Measurements from ENCODE around the gene AKAP13.

DNA sequence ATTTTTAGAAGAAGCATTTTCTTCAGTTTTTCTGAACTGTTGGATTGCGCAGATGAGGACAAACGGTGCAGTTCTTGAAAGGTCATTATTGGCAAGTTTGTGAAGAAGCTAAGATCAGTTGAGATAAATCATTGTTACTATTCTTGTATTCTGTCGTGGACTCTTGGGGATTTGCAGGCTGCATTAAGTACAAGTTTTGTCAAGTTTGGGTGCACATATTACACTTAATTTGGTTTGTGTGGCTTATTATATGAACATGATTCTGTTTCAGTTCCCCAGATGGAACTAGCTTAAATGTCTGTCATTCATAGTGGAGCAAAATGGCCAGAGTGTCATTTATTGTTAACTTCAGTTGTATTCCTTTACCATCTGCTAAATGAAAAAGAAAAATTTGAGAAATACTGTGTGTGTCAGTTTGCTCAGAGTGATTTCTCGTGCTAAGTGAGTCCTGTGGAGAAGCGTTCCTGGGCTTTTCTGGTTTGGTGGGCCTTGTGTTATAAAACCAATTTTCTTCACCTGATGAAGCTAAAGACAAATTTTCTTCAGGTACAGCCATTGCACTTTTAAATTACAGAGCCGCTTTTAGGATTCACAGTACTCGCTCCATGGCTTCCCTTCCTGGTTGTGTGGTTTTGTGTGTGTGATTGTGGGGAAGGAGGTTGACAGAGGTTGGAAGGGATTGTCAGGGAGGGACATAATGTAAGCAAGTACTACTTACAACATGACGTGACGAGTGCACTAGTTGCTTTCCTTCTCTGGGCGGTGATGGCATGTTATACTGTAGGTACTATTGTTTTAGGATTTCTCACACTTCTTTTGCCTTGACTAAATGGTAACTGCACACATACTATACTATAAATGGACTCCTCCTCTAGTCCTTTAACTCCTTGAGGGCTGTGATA, 1.7 kb downstream of the AKAP13 start:
- TF ChIP-seq, protein P1, sequence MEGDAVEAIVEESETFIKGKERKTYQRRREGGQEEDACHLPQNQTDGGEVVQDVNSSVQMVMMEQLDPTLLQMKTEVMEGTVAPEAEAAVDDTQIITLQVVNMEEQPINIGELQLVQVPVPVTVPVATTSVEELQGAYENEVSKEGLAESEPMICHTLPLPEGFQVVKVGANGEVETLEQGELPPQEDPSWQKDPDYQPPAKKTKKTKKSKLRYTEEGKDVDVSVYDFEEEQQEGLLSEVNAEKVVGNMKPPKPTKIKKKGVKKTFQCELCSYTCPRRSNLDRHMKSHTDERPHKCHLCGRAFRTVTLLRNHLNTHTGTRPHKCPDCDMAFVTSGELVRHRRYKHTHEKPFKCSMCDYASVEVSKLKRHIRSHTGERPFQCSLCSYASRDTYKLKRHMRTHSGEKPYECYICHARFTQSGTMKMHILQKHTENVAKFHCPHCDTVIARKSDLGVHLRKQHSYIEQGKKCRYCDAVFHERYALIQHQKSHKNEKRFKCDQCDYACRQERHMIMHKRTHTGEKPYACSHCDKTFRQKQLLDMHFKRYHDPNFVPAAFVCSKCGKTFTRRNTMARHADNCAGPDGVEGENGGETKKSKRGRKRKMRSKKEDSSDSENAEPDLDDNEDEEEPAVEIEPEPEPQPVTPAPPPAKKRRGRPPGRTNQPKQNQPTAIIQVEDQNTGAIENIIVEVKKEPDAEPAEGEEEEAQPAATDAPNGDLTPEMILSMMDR (IDR thresholded peaks at IDR 0.05) = no peak
- no peak for TF ChIP-seq EP300 (IDR thresholded peaks at IDR 0.05)
- no peak for TF ChIP-seq POLR2A (IDR thresholded peaks at IDR 0.05)
